Measurements from ENCODE around the gene ST3GAL4.
"Not testable (repeated sequence)": the region's sequence is repeated elsewhere in the genome, so short reads cannot be mapped to it uniquely, and the experiment has no call there.

ST3GAL4 gene

DNA sequence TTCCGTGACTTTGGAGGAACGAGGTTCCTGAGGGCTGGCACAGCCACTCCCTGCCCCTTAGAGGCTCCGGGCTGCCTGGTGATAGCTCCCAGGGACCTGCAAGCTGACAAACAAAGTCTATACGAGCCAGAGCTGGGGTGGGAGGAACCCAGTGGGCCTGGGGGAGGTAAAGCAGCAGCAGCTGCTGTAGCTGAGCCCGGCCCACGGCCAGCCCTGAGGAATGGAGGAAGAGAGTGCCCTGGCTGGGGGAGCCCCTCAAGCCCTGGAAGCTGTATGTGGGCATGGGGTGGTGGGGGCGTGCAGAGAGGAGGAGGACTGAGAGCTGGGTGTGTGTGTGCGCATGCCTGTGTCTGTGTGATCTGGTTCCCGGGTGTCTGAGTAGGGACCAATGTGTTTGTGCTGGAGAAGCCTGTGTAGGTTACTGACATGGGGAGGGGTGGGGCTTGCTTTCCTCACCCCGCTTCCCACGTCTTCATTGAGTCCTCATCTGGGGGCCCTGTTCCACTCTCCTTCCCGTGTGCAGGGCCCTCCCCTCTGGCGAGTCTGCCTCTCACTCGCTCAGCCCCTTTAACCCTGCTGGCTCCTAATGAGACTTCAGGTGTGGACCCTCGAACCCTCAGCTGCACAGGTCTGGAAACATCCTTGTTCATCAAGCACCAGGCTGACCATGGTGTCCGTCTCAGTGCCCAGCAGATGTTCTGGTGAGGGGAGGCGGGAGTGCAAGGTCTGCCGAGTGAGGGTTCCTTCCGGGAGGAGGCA, 10.8 kb downstream of the ST3GAL4 start:
- no peak for DNase-seq

DNA sequence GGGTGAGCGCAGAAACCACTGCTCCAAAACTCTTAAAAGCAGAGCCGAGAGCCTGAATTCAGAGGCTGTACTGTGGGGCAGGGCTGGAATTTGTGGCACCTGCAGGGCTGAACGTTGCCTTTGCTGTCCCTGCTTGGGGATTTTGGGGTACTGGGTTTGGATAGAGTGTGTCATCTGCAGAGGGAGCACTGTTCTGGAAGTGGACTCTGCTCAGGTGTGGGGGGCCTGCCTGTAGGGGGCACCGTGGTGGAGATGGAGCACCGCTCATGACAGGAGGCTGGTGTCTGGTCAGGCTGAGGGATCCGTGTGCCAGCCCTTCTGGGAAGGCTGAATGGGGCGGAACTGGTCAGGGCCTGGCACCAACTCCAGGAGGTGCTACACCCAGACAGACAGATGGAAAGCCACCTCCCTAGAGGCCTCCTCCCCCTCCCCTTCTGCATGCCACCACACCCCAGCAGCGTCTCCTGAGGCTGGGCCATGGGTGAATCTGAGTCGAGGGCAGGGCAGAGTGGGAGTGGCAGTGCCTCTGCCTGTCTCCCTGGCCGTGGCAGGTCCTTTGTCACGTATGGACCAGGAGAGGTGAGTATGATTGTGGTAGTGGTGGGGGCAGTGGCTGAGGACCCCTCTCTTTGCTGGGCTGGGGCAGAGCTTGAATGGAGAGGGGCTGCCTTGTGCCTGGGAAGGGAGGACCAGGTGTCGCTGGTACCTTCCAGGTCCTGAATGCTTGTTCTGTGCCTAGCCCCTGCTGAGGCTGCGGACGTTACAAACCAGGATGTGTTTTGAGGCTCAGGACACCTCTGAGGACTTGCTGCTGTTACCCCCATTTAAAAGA, 11.6 kb downstream of the ST3GAL4 start:
- not testable (repeated sequence) for DNase-seq

DNA sequence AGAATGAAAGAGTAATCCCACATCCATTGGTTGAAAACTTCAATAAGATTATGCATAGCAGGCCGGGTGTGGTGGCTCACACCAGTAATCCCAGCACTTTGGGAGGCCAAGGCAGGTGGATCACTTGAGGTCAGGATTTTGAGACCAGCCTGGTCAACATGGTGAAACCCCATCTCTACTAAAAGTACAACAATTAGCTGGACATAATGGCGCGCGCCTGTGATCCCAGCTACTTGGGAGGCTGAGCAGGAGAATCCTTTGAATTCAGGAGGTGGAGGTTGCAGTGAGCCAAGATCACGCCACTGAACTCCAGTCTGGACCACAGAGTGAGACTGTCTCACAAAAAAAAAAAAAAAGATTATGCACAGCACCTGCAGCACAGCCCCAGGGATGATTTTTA, 12.3 kb downstream of the ST3GAL4 start:
- DNase-seq: not testable (repeated sequence)

DNA sequence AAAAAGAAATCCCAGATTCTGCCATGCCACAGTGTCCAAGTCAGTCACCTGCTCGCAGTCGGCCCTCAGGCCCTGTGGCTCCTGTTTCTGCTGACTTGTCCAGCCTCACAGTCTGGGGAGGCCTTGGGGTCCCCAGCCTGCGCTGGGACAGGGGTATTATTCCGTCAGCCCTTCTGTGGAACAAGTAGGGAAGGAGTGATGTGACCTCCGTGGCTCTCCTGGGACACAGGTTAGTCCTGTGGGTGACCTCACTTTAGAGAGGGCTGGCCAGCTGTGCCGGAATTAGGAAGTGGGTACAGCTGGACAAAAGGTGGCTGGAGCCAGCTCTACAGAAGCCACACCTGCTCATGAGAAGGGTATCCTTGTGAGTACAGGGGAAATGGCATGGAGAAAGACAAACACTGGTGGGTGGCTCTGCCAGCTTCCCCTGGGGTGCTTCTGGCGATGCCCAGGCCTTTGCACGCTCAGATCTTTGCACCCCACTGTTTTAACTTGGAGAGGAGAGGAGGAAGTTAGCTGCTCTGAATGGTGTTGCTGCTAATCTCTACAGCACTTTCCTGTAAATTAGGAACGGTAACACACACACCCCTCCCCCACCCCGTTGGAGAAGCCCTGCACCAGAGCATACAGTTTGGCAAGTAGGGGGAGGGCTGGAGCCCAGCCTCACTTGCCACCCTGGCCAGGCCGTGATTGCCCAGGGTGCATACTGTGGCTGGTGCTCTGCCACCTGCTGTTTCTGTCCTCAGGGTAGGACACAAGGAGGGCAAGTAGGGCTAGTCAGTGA, 13.0 kb downstream of the ST3GAL4 start:
- not testable (repeated sequence) for DNase-seq

DNA sequence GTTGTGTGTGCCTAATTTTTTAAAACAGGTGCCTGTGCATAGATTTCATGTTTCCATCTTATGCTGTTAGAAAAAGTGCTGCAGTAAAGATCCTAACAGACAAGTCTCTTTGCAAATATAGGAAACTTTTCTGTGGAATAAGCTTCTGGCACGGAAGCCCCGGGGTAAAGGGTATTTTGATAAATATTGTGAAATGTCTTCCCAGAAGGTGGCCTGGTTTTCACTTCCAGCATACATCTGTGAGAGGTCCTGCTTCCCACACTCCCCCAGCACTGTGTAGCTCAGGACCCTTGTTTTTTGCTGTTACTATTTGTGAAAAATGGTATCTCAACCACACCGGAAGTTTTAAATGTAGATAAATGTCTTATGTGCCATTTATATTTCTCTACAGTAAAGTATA, 14.5 kb downstream of the ST3GAL4 start:
- no peak for DNase-seq

DNA sequence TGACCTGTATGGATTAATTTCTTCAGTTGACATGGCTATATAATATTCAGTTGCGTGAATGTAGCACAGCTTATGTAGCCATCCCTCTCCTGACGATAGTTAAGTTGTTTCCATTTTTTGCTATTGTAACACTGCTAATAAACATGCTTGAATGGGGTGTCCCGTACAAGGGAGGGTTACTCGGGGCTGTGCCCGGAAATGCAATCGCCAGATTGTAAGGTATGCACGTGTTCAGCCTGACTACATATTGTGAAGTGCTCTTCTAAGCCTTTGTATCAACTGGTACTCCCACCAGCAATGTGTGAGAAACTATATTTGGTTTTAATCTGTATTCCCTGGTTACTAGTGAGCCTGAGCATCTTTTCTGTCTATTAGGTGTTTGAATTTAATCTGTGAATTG, 16.1 kb downstream of the ST3GAL4 start:
- DNase-seq: no peak

DNA sequence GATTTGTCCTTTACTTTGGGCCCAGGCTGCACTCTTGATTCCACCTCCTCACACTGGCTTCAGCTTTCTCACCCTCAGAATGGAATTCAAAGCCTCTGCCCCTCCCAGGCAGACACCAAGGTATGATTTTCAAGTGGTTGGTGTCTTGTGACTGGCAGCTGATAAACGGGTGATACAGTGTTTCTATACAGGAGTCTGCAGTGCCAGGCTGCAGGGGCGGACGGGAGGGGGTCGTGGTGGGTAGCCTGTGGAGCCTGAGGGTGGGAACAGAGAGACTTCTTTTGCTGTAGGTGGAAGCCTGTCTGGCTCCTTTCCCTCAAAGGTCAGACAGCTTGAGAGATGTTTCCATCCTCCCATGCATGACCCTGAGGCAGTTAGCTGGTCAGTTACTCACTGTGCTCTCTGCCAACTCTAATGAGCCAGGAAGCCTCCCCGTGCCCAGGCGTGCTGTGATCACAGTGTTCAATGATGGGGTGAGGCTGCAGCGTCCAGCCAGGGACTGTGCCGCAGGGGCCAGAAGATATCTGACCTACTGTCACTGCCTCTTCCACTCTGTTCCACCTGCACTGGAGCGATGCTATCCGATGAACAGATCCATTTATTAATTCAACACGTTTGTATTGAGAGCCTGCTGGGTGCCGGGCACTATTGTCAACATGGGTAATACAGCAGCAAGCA, 18.0 kb downstream of the ST3GAL4 start:
- DNase-seq: not testable (repeated sequence)

DNA sequence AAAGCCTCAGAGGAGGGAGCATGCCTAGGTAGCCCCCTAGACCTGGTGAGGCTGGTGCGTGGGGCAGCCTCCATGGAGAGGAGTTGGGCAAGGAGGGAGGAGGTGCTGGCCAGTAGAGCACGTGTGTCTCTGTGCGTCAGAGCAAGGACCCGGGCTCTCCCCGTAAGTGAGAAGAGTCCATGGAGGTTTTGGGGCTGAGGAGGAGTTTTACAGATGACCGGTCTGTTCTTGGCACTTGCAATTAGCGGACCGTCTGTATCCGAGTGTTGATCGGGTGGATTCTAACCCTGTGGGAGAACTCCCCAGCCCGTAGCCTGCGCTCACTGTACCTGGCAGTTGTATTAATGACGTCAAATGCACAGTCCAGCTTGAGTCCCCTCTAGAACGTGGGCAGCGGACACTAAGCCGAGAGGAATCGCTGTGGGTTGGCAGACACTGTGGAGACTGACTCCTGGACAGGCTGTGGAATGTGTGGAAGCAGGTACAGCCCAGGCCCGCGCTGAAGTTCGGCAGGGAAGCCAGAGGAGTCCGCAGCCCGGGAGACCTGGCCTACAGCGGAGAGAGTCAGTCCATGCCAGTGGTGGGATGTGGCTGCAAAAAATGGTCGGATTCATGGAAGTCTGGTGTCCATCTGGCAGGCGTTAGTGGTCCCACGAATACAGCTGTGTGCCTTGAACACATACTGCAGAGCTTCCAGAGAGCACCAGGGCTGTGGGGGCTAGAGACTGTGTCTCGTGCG, 19.2 kb downstream of the ST3GAL4 start:
- not testable (repeated sequence) for DNase-seq

DNA sequence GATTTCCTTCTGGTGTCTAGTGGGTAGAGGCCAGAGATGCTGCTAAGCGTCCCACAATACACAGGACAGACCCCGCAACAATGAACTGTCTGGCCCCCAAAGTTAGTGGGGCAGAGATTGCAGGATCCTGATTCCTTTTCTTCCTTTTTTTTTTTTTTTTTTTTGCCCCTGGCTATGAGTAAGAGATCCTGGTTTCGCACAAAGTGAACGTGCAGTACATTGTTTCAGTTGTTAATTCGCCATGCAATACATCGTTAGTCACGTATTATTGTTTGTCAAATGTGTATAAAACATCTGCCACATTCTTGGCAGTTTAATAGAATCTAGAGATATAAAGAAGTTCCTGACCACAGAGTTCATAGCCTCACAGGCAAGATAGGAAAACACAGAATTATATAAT, 20.2 kb downstream of the ST3GAL4 start:
- DNase-seq: no peak

DNA sequence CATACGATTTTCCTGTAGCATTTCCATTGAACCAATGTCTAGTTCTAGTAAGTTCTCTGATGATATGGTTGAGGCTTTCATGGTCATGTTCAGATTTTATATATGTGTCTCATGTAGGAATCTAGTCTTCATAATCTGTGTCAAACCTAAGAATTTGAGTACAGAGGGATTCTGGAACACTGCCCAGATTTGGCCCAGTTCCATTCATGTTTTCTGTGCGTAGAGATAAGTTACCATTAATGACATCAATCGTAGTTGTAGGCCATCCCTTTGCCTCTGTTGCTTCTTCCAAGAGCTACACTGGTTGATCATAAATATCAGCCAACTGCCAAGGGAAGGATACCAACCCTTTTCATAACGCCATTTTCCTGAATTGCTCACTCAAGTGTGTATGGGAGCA, 23.3 kb downstream of the ST3GAL4 start:
- no peak for DNase-seq

DNA sequence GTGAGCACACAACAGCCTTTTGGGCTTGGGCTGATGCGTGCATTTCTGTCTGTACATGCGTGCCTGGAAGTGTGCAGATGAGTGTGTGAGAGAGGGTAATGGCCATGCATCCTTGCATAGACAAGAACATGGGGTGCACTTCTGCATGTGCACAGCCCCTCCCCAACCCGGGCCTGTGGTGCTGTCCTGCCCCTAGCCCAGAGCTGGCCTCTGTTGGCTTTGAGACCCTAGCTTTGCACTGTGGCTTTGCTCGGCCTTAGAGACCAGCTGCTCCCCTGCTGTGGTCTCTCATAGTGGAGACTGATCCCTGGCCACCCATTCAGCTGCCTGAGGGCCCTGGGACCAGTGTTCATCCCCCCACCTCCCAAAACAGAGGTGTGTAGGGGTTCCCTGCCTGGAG, 25.4 kb downstream of the ST3GAL4 start:
- no peak for DNase-seq

DNA sequence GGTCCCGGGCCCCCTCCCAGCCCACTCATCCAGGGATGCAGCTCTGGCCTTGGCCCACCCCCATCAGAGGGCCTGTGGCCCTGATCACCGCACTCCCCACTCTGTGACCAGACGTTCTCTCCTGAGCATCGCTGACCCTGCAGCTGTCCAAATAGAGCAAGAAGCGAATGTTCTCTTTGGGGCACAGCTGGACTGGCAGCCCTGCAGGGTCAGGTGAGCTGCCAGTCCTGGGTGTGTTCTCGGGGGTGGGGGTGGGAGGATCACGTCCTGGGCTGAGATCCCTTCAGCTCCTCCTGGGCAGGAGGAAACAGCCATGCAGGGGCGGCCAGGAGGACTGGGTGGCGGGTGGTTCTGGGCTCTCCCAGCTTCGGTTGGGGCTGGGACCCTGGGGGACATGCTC, 26.5 kb downstream of the ST3GAL4 start:
- DNase-seq: not testable (repeated sequence)

DNA sequence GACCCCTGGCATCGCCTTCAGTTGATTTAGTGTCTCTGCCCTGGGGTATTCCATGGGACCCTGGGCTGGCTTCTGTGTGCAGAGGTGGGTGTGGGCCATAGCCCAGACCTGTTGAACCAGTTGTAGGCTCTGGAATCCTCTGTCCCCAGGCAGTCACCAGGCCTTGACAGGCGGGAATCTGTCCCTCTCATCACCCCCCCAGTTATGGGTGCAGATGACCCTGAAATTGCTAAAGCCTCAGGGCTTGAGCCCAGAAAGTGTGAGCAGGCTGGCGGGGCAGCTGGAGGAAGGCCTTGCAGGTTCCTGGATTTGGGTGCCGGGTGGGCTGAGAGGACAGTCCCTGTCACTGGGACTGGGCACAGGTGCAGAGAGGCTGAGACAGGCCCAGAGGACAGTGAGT, 27.2 kb downstream of the ST3GAL4 start:
- not testable (repeated sequence) for DNase-seq

DNA sequence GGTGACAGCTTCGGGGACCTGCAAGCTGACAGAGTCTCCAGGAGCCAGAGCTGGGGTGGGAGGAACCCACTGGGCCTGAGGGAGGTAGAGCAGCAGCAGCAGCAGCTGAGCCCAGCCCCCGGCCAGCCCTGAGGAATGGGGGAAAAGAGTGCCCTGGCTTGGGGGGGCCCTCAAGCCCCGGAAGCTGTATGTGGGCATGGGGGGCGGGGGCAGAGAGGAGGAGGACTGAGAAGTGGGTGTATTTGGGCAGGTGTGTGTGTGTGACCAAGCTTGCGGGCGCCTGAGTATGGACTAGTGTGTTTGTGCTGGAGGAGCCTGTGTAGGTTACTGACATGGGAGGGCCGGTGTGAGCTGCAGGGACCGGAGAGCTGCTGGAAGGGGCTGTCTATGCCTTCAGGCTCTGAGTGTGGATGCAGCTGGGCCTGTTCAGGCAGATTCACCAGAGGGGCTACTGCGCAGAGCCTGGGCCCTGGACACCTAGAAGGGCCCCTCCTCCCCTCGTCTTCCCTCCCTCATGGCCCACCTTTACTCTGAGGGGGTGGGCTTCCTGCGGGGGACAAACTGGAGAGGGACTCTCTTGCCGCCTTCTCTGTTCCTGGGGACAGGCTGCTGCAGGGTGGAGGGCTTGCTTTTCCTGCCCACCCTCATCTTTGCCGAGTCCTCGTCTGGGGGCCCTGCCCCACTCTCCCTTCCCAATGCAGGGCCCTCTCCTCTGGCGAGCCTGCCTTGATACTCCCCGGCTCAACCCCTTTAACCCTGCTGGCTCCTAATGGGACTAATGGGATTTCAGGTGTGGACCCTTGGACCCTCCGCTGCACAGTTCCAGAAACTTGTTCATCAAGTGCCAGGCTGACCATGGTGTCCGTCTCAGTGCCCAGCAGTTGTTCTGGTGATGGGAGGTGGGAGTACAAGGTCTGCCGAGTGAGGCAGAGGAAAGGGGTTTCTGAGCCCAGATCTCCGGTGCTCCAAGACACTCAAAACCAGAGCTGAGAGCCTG, 28.2 kb downstream of the ST3GAL4 start:
- DNase-seq: no peak

DNA sequence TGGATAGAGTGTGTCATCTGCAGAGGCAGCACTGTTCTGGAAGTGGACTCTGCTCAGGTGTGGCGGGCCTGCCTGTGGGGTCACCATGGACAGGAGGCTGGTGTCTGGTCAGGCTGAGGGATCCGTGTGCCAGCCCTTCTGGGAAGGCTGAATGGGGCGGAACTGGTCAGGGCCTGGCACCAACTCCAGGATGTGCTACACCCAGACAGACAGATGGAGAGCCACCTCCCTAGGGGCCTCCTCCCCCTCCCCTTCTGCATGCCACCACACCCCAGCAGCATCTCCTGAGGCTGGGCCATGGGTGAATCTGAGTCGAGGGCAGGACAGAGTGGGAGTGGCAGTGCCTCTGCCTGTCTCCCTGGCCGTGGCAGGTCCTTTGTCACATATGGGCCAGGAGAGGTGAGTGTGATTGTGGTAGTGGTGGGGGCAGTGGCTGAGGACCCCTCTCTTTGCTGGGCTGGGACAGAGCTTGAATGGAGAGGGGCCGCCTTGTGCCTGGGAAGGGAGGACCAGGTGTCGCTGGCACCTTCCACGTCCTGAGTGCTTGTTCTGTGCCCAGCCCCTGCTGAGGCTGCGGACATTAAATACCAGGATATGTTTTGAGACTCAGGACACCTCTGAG, 29.1 kb downstream of the ST3GAL4 start:
- no peak for DNase-seq

DNA sequence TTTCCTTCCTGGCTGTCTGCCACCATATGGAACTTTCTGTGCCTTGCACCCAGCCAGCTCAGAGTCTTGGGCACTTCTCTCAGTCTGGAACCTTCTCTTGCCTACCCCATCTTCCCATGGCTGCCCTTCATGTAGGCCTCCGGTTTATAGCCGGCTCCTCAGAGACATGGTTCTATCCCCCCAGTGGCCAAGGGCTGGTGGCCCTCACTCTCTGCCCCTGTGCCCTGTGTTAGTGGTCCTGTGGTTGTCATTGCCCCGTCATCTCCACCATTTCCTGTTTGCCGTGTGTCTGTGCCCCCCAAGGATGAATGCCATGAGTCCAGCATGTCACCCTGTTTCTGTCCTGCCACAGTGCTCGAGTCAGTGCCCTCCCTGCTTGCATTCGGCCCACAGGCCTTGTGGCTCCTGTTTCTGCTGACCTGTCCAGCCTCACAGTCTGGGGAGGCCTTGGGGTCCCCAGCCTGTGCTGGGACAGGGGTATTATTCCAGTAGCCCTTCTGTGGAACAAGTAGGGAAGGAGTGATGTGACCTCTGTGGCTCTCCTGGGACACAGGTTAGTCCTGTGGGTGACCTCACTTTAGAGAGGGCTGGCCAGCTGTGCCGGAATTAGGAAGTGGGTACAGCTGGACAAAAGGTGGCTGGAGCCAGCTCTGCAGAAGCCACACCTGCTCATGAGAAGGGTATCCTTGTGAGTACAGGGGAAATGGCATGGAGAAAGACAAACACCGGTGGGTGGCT, 30.7 kb downstream of the ST3GAL4 start:
- no peak for DNase-seq

DNA sequence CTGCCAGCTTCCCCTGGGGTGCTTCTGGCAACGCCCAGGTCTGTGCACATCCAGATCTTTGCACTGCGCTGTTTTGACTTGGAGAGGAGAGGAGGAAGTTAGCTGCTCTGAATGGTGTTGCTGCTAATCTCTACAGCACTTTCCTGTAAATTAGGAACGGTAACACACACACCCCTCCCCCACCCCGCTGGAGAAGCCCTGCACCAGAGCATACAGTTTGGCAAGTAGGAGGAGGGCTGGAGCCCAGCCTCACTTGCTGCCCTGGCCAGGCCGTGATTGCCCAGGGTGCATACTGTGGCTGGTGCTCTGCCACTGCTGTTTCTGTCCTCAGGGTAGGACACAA, 31.2 kb downstream of the ST3GAL4 start:
- not testable (repeated sequence) for DNase-seq

DNA sequence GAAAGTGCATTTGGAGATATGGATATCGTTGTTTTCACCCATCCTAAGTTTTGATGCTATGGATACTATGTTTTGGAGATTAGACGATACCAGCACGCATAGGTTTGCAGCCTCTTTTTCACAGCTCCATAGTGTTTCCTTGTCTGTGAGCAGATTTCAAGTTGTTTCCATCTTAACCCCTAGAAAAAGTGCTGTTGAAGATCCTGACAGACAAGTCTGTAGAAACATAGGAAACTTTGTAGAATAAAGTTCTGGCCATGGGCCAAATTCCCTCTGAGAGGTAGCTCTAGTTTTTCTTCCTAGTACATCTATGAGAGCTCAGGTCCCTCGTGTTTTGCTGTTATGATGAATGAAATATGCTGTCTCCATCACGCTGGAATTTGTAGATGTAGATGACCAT, 32.4 kb downstream of the ST3GAL4 start:
- no peak for DNase-seq

DNA sequence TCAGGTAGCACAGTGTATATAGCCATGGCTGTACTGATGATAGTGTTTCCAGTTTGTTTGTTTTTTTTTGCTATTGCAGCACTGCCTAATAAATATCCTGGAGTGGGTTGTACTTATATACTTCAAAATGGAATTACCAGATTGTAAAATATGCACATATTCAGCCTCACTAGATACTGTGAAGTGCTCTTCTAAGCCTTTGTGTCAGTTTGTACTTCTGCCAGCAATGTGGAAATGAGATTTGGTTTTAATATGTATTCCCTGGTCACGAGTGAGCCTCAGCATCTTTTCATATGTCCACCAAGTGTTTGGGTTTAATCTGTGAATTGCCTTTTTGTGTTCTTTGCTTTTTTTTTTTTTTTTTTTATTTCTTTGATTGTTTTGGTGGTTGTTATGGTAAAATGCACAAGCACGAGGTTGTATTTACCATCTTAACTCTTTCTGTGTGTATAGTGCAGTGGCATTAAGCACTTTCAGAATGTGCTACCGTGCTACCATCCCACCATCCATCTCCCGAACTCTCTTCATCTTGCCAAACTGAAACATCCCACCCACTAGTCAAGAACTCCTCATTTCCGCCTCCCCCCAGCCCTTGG, 34.9 kb downstream of the ST3GAL4 start:
- no peak for DNase-seq

Data from activated CD8-positive, alpha-beta memory T cell treated with anti-CD3 and anti-CD28 coated beads, Interleukin-2, amount 50 U/mL, for 4 hours (primary cell).